Body of pancreas (tissue), 4 donors: Measurements from ENCODE around the gene LYZL6. TPM values are rescaled to one million over a fixed set of nuclear protein-coding genes. Genes with fewer than 3 reads are reported as not detected.

ENCODE experiments used
- ATAC-seq: fragments of 150-250 bp; one replicate; pipeline ENCODE4 v1.9.1; 2016
- DNase-seq, 4 donors: peaks; one replicate each; pipeline ENCODE4 v3.0.0-alpha.2; 2019
- H3K27ac ChIP-seq, 4 donors: fragments of 200-600 bp; sonication (generic); 1 replicate in 3 of 4; 2 replicates in 1 of 4; pipeline versions ENCODE4 v1.5.1 to v1.6.1; 2016 to 2019; ENCODE audit warnings: mild to moderate bottlenecking in 1 of 4, mixed read lengths in 1 of 4, moderate library complexity in 1 of 4
- H3K27me3 ChIP-seq, 2 donors: fragments of 200-600 bp; sonication (generic); one replicate each; pipeline ENCODE4 v1.6.0; 2016; ENCODE audit warnings: mild to moderate bottlenecking in 1 of 2
- H3K36me3 ChIP-seq, 2 donors: fragments of 200-600 bp; sonication (generic); replicated peaks in 1 of 2; 2 replicates each; pipeline ENCODE4 v1.5.1; 2016; ENCODE audit warnings: low read depth in 2 of 2; ENCODE audit not compliant: insufficient read depth in 1 of 2
- H3K4me1 ChIP-seq: fragments of 200-600 bp; sonication (generic); one replicate; pipeline ENCODE4 v1.6.0; 2016
- H3K4me3 ChIP-seq, 2 donors: fragments of 200-600 bp; sonication (generic); 1 replicate in 1 of 2; 2 replicates in 1 of 2; pipeline ENCODE4 v1.5.1; 2016 to 2019
- H3K9me3 ChIP-seq, 3 donors: fragments of 200-600 bp; sonication (generic); 1 replicate in 2 of 3; 2 replicates in 1 of 3; pipeline ENCODE4 v1.5.1; 2016
- POLR2A ChIP-seq, 3 donors: fragments of 450-650 bp; IDR thresholded peaks; one replicate each; pipeline ENCODE4 v1.6.1; 2016; ENCODE audit warnings: antibody characterized with exemption in 3 of 3, mild to moderate bottlenecking in 2 of 3
- WGBS, 2 donors: methylation state at CpG; one replicate each; pipeline ENCODE4 v1.1.5; 2017; 5-methylcytosine and 5-hydroxymethylcytosine counted together
- intact Hi-C: fragments of 100-400 bp; cut with DNase I; formaldehyde crosslinking; loops from one replicate; pipeline ENCODE4 v1.15.1; 2023
- total RNA-seq, 2 donors: library from RNA; depleted of rRNA; stranded (reverse); fragments of >200 nt; gene quantifications; one replicate each; pipeline ENCODE4 v1.1.0, GENCODE V29; 2016
- TF ChIP-seq, protein P1 (sequence below), 7 experiments: fragments of 450-650 bp in 4 of 7; fragments of 200-600 bp in 3 of 7; sonication (generic) in 3 of 7; IDR thresholded peaks; one replicate each; pipeline ENCODE4 v1.5.1; 2016 to 2019; ENCODE audit warnings: antibody characterized with exemption in 7 of 7

LYZL6 gene
- total RNA-seq, 2 donors from 2014 or later: not detected

DNA sequence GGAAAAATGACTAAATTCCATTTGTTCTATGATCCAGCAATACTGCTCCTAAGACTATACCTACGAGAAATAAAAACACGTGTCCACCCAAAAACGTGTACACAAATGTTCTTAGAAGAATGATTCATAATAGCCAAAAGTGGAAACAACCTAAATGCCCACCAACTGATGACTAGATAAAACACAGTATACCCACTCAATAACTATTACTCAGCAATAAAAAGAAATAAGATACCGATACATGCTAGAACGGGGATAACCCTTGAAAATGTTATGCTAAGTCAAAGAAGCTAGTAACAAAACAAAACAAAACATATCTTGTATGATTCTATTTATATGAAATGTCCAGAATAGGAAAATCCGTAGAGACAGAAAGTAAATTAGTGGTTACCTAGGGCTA is 20.1 kb upstream of the LYZL6 start:
- TF ChIP-seq, protein P1, sequence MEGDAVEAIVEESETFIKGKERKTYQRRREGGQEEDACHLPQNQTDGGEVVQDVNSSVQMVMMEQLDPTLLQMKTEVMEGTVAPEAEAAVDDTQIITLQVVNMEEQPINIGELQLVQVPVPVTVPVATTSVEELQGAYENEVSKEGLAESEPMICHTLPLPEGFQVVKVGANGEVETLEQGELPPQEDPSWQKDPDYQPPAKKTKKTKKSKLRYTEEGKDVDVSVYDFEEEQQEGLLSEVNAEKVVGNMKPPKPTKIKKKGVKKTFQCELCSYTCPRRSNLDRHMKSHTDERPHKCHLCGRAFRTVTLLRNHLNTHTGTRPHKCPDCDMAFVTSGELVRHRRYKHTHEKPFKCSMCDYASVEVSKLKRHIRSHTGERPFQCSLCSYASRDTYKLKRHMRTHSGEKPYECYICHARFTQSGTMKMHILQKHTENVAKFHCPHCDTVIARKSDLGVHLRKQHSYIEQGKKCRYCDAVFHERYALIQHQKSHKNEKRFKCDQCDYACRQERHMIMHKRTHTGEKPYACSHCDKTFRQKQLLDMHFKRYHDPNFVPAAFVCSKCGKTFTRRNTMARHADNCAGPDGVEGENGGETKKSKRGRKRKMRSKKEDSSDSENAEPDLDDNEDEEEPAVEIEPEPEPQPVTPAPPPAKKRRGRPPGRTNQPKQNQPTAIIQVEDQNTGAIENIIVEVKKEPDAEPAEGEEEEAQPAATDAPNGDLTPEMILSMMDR (IDR thresholded peaks at IDR 0.05): no peak
- TF ChIP-seq POLR2A (IDR thresholded peaks at IDR 0.05): no peak
- intact Hi-C loops: no loop called here
- no peak for DNase-seq
- H3K36me3 ChIP-seq: no peaks in the 10 kb centered on the region
- 61 to 67% methylated on average over 6 of the region's 6 CpGs for WGBS, 2 donors
- no peaks in the 10 kb centered on the region for H3K9me3 ChIP-seq
- H3K4me3 ChIP-seq: no peak overlapping the region
- ATAC-seq: no peak
- no peak overlapping the region for H3K27ac ChIP-seq
- no peaks in the 10 kb centered on the region for H3K4me1 ChIP-seq
- peaks cover 0 to 5% of the 10 kb centered on the region in 2 donors for H3K27me3 ChIP-seq

- Histone ChIP-seq H3K36me3 (no peaks in the 10 kb centered on the region), H3K27me3 (no peaks in the 10 kb centered on the region), H3K9me3 (no peaks in the 10 kb centered on the region), H3K4me3 (no peak overlapping the region), H3K27ac (no peak overlapping the region), H3K4me1 (no peaks in the 10 kb centered on the region)
- WGBS, 2 donors: 37 to 42% methylated on average over 6 to 7 of the region's 7 CpGs
- DNase-seq (no peak), ATAC-seq (no peak)
- TF ChIP-seq, protein P1 (IDR thresholded peaks at IDR 0.05): no peak
- TF ChIP-seq POLR2A (IDR thresholded peaks at IDR 0.05): no peak
- intact Hi-C loops: loop anchor here (10.0 kb wide), 1 partner anchor 521 kb away; no protein-coding TSS in a partner anchor
Observed at GRCh38 chr17:35953720-35954119, 10.2 kb upstream of the LYZL6 start.

DNA sequence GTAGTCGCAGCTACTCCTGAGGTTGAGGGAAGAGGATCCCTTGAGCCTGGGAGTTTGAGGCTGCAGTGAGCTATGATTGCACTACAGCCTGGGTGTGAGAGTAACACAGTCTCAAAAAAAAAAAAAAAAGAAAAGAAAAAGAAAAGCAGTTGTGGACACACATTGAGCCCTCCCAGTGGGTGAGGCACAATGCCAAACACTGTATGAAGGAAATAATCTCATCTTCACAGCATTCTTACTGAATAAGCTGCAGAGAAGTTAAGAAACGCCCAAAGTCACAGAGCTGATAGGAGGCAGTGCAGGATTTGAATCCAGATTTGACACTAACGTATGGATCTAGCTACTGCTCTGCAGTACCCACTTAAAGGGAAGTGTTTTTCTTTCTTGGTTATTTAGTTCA is 5.9 kb upstream of the LYZL6 start:
- no peak overlapping the region for H3K27ac ChIP-seq
- TF ChIP-seq, protein P1 (IDR thresholded peaks at IDR 0.05): no peak
- no peak for TF ChIP-seq POLR2A (IDR thresholded peaks at IDR 0.05)
- DNase-seq (no peak), ATAC-seq (no peak)
- 57 to 67% methylated on average over 3 of the region's 3 CpGs for WGBS, 2 donors
- H3K9me3 ChIP-seq: no peaks in the 10 kb centered on the region
- no peaks in the 10 kb centered on the region for H3K36me3 ChIP-seq
- H3K4me1 ChIP-seq: peaks cover 6% of the 10 kb centered on the region
- intact Hi-C loops: no loop called here
- H3K27me3 ChIP-seq: no peaks in the 10 kb centered on the region
- no peak overlapping the region for H3K4me3 ChIP-seq

- H3K4me3 ChIP-seq: no peak overlapping the region
- 75 to 83% methylated on average over 7 of the region's 7 CpGs for WGBS, 2 donors
Observed at GRCh38 chr17:35948092-35948491, 4.6 kb upstream of the LYZL6 start.

GRCh38 chr17:35947156-35947585 is 3.7 kb upstream of the LYZL6 start:
- intact Hi-C loops: no loop called here
- peak; percentile 42 for ATAC-seq
- no peak overlapping the region for H3K4me3 ChIP-seq

More at GRCh38 chr17:35948092-35948491, 4.6 kb upstream of the LYZL6 start:
- H3K4me1 ChIP-seq: peaks cover 6% of the 10 kb centered on the region
- H3K27ac ChIP-seq: no peak overlapping the region
- no peaks in the 10 kb centered on the region for H3K36me3 ChIP-seq
- H3K27me3 ChIP-seq: no peaks in the 10 kb centered on the region
- intact Hi-C loops: no loop called here
- TF ChIP-seq, protein P1 (IDR thresholded peaks at IDR 0.05): no peak
- no peak for TF ChIP-seq POLR2A (IDR thresholded peaks at IDR 0.05)
- ATAC-seq: no peak
- no peak for DNase-seq
- no peaks in the 10 kb centered on the region for H3K9me3 ChIP-seq

More at GRCh38 chr17:35947156-35947585, 3.7 kb upstream of the LYZL6 start:
- Histone ChIP-seq H3K27ac (no peak overlapping the region), H3K27me3 (no peaks in the 10 kb centered on the region), H3K4me1 (peaks cover 6% of the 10 kb centered on the region), H3K9me3 (no peaks in the 10 kb centered on the region), H3K36me3 (no peaks in the 10 kb centered on the region)
- 9 to 10% methylated on average over 12 of the region's 12 CpGs for WGBS, 2 donors
- peak; percentile 47 to 55 (median 52) for DNase-seq
- TF ChIP-seq, protein P1 (IDR thresholded peaks at IDR 0.05): peak; percentile 44 to 84 (median 74)
- no peak for TF ChIP-seq POLR2A (IDR thresholded peaks at IDR 0.05)
